GM12878 (cell line): Measurements from ENCODE around the gene INO80. TPM values are rescaled to one million over a fixed set of nuclear protein-coding genes. Genes with fewer than 3 reads are reported as not detected.

ENCODE experiments used
- ATAC-seq: fragments of 200-7000 bp; cut with Tn5 transposase; 3 replicates; pipeline ENCODE4 v1.9.1; 2020; ENCODE audit warnings: mild to moderate bottlenecking, moderate library complexity
- BruUV-seq: library from RNA; stranded (reverse); fragments of 400-500 nt; replicated peaks from 2 replicates; lab custom pipeline; 2021; lab: Mats Ljungman, UMichigan
- CTCF ChIA-PET: fragments of 300-600 bp; sonication (Branson Sonifier 250); formaldehyde crosslinking; extraction: SDS; loops from one replicate; lab custom pipeline; 2021; ENCODE audit warnings: inconsistent platforms; lab: Yijun Ruan, JAX
- POLR2A ChIA-PET: fragments of 350-600 bp; formaldehyde crosslinking; extraction: SDS; loops from one replicate; lab custom pipeline; 2021; ENCODE audit warnings: inconsistent platforms; lab: Charles Lee
- RAD21 ChIA-PET: fragments of 300-600 bp; sonication (Branson Sonifier 250); formaldehyde crosslinking; loops from one replicate; lab custom pipeline; 2023; ENCODE audit warnings: antibody characterized with exemption; ENCODE audit not compliant: unreplicated experiment; lab: Charles Lee
- SMC1A ChIA-PET: fragments of 300-600 bp; sonication (Branson Sonifier 250); formaldehyde crosslinking; loops from one replicate; lab custom pipeline; 2023; ENCODE audit not compliant: unreplicated experiment, uncharacterized antibody; lab: Charles Lee
- DNase-seq: peaks from one replicate; pipeline ENCODE4 v3.0.0-alpha.2; 2011; ENCODE audit warnings: low read depth, low spot score
- FAIRE-seq: peaks from 3 replicates; lab custom pipeline; 2011; peaks lifted over from hg19 to GRCh38; lab: Jason Lieb, UNC
- H2AFZ ChIP-seq: 2 replicates; pipeline ENCODE4 v1.6.0; 2011; ENCODE audit warnings: low read depth, low read length, control low read depth; ENCODE audit not compliant: control insufficient read depth
- H3K27ac ChIP-seq: 2 replicates; pipeline ENCODE4 v1.5.1; 2011; ENCODE audit warnings: control low read depth; ENCODE audit not compliant: control insufficient read depth, insufficient read depth
- H3K27me3 ChIP-seq, 2 experiments: replicated peaks in 1 of 2; 2 replicates each; pipeline versions ENCODE4 v1.6.0 to v1.6.1; 2011; ENCODE audit warnings: low read length in 1 of 2; ENCODE audit not compliant: control insufficient read depth in 2 of 2, insufficient read depth in 2 of 2
- H3K36me3 ChIP-seq, 2 experiments: 2 replicates each; pipeline ENCODE4 v1.5.1; 2011; ENCODE audit warnings: low read length in 1 of 2; ENCODE audit not compliant: control insufficient read depth in 2 of 2, insufficient read depth in 2 of 2
- H3K4me1 ChIP-seq: 2 replicates; pipeline ENCODE4 v1.6.1; 2011; ENCODE audit warnings: mild to moderate bottlenecking, low read length, moderate library complexity, mixed read lengths; ENCODE audit not compliant: control insufficient read depth, insufficient read depth
- H3K4me2 ChIP-seq: 2 replicates; pipeline ENCODE4 v1.6.0; 2011; ENCODE audit warnings: control low read depth; ENCODE audit not compliant: control insufficient read depth, insufficient read depth
- H3K4me3 ChIP-seq: fragments of 200-600 bp; sonication (generic); 2 replicates; pipeline ENCODE4 v1.5.1; 2016
- H3K79me2 ChIP-seq: 2 replicates; pipeline ENCODE4 v1.6.0; 2011; ENCODE audit warnings: low read length; ENCODE audit not compliant: control insufficient read depth, insufficient read depth
- H3K9ac ChIP-seq: 2 replicates; pipeline ENCODE4 v1.8.0; 2011; ENCODE audit warnings: low read length, control low read depth, mixed read lengths; ENCODE audit not compliant: control insufficient read depth, insufficient read depth
- H3K9me3 ChIP-seq: replicated peaks from 3 replicates; pipeline ENCODE4 v1.5.1; 2011; ENCODE audit warnings: mild to moderate bottlenecking, low read length; ENCODE audit not compliant: control insufficient read depth, insufficient read depth
- H4K20me1 ChIP-seq: 2 replicates; pipeline ENCODE4 v1.6.0; 2011; ENCODE audit not compliant: control insufficient read depth, insufficient read depth
- ATF2 ChIP-seq: IDR thresholded peaks from 2 replicates; pipeline ENCODE4 v1.6.1; 2012; ENCODE audit warnings: low read length, inconsistent platforms
- BRCA1 ChIP-seq: IDR thresholded peaks from 2 replicates; pipeline ENCODE4 v1.6.1; 2011; ENCODE audit warnings: low read depth, low read length, improper control_type of control experiment
- ELK1 ChIP-seq: IDR thresholded peaks from 2 replicates; pipeline ENCODE4 v1.6.1; 2012; ENCODE audit warnings: low read depth, low read length, improper control_type of control experiment
- HDAC2 ChIP-seq: fragments of 200-600 bp; sonication (generic); IDR thresholded peaks from 2 replicates; pipeline ENCODE4 v1.6.1; 2017
- PAX5 ChIP-seq: IDR thresholded peaks from 2 replicates; pipeline ENCODE4 v1.6.1; 2011; ENCODE audit warnings: low read depth, low read length, borderline replicate concordance
- TCF7 ChIP-seq: IDR thresholded peaks from 2 replicates; pipeline ENCODE4 v1.6.1; 2014; ENCODE audit warnings: antibody characterized with exemption, borderline replicate concordance
- ZNF274 ChIP-seq: IDR thresholded peaks from one replicate; pipeline ENCODE4 v1.8.0; 2011; ENCODE audit not compliant: insufficient read length, insufficient read depth
- ZNF687 ChIP-seq: fragments of 450-650 bp; IDR thresholded peaks from 2 replicates; pipeline ENCODE4 v1.6.1; 2017; ENCODE audit warnings: mild to moderate bottlenecking, moderate library complexity
- WGBS: methylation state at CpG from one replicate; pipeline ENCODE4 v1.1.6; 2016; ENCODE audit warnings: low lambda C conversion rate; ENCODE audit not compliant: insufficient replicate concordance, insufficient coverage; ENCODE audit errors: missing lambda C conversion rate; 5-methylcytosine and 5-hydroxymethylcytosine counted together
- in situ Hi-C: fragments of 300-500 bp; cut with MboI; formaldehyde crosslinking; loops from 9 replicates; pipeline ENCODE4 v1.14.3; 2018; ENCODE audit warnings: mixed read lengths
- intact Hi-C: fragments of 100-400 bp; cut with micrococcal nuclease; formaldehyde crosslinking; loops from one replicate; pipeline ENCODE4 v1.14.2; 2022; ENCODE audit not compliant: unreplicated experiment
- polyA plus RNA-seq, 11 experiments: library from polyadenylated mRNA; depleted of rRNA in 4 of 11; unstranded in 6 of 11; stranded (reverse) in 5 of 11; fragments of >200 nt; fragmentation: Nextera tagmentation in 4 of 11; fragmentation: Illumina TruSeq in 1 of 11; extraction: Ambion mirVana in 4 of 11; extraction: Trizol in 1 of 11; gene quantifications; 1 replicate in 1 of 11; 2 replicates in 10 of 11; pipeline versions ENCODE4 v1.2.1 to v1.2.3, GENCODE V29; 2011 to 2016; ENCODE audit warnings: inconsistent platforms in 2 of 11, missing spikeins in 2 of 11, low read depth in 1 of 11
- total RNA-seq, 4 experiments: library from RNA; depleted of rRNA in 3 of 4; stranded (reverse); fragments of >200 nt in 3 of 4; fragmentation: Illumina TruSeq in 1 of 4; extraction: Trizol in 1 of 4; gene quantifications; 2 replicates each; pipeline versions ENCODE4 v1.2.1 to v1.2.3, GENCODE V29; 2013 to 2021

Gene INO80
- total and polyA plus RNA-seq, 10 of the 15 experiments (the other 5 are each of a cell fraction or from before 2014, with no cell fraction given): 4.5 to 25.0 (median 14.2) TPM

GRCh38 chr15:41048852-41049251 lies 67.2 kb downstream of the INO80 start:
- Histone ChIP-seq H3K27ac (no peak overlapping the region), H3K9ac (no peak overlapping the region), H2AFZ (no peak overlapping the region), H3K4me3 (no peak overlapping the region), H3K36me3 (peaks cover 14 to 35% of the 10 kb centered on the region in 2 experiments), H3K4me2 (no peak overlapping the region), H3K27me3 (no peaks in the 10 kb centered on the region), H4K20me1 (no peaks in the 10 kb centered on the region), H3K4me1 (no peaks in the 10 kb centered on the region), H3K9me3 (no peaks in the 10 kb centered on the region), H3K79me2 (no peaks in the 10 kb centered on the region)
- no peak for FAIRE-seq
- no peak for ATAC-seq
- BruUV-seq: no TSS peak
- TF ChIP-seq BRCA1 (no peak), ELK1 (no peak), ZNF687 (no peak), ZNF274 (no peak), PAX5 (no peak), TCF7 (no peak), ATF2 (no peak), HDAC2 (no peak)
- SMC1A ChIA-PET: interaction anchor here (1.1 to 1.6 kb wide), 4 partner anchors 12 to 65 kb away, joined by 3 to 5 read pairs (median 4); no protein-coding TSS in a partner anchor
- POLR2A ChIA-PET: interaction anchor here (1.0 to 1.7 kb wide), 2 partner anchors 22 to 353 kb away, joined by 3 to 7 read pairs; partner anchors contain the start of gene RAD51
- no peak for DNase-seq
- RAD21 ChIA-PET: interaction anchor here (1.0 to 1.2 kb wide), 2 partner anchors 136 to 284 kb away, joined by 3 read pairs; no protein-coding TSS in a partner anchor
- CTCF ChIA-PET: interaction anchor here (1.0 to 1.3 kb wide), 2 partner anchors 135 to 144 kb away, joined by 4 to 10 read pairs; no protein-coding TSS in a partner anchor
- intact Hi-C loops (no loop called here), in situ Hi-C loops (no loop called here)
- WGBS: 100% methylated on average over 1 of the region's 1 CpG
